Activated CD4-positive, alpha-beta T cell treated with anti-CD3 and anti-CD28 coated beads, Interleukin-2, amount 50 U/mL, for 1 hour (primary cell): ENCODE results near the gene TFCP2.

ENCODE experiments used
- DNase-seq: peaks from one replicate; pipeline ENCODE4 v3.0.0-alpha.2; 2020

Gene TFCP2

DNA sequence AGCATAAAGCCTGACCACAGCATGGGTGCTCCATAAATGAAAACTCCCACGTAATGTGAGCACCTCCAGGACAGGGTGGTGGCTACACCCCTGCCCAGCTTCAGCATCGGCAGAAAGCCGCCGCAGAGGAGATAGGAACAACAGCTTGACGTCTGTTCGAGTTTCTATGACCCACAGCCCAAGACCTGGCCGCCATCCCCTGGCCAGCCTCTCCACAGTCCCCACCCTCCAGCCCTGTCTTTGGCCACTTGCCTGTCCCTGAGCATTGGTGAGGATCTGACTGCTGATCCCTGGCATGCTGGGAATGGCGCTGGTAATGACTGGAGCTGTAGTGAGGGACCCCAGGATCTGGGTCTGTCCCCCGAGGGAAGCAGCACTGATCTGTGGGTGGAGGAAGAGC, 23.6 kb upstream of the TFCP2 start:
- DNase-seq = no peak

GRCh38 chr12:51195841-51196240, 22.9 kb upstream of the TFCP2 start:
- DNase-seq = no peak

GRCh38 chr12:51192284-51192671, 19.3 kb upstream of the TFCP2 start:
- no peak for DNase-seq

GRCh38 chr12:51191516-51192283, 18.8 kb upstream of the TFCP2 start:
- no peak for DNase-seq

GRCh38 chr12:51190820-51191219, 17.9 kb upstream of the TFCP2 start:
- no peak for DNase-seq

GRCh38 chr12:51189790-51190355, 16.9 kb upstream of the TFCP2 start:
- DNase-seq = no peak

- DNase-seq = no peak
These were observed 15.6 kb upstream of the TFCP2 start for GRCh38 chr12:51188359-51189051.

- no peak for DNase-seq
These were observed 14.5 kb upstream of the TFCP2 start for GRCh38 chr12:51187370-51187987.

DNA sequence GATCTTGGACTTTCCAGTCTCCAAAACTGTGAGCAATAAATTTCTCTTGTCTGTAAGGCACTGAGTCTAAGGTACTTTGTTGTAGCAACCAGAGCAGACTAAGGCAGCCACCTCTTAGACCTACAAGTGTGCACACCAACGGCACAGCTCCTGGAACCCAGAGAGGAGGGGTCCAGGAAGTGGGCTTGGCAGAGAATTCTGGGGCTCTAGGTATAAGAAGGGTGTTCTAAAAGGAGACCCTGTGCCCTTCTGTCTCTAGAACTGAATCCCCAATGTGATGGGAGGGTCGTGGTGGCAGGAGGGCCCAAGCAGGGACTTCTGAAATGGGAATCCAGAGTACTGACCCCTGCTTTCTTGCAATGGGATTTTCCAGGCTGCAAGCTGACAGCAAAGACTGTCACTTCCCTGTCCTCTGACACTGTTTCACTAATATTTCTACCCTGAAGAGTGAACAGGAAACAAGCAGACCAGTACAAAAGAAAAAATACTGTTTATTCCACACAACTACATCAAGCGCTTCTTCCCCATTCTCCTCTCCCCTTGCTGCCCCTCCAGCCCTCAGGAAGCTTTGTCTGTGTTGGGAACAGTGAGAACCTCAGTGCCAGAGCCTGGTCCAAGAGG, 13.6 kb upstream of the TFCP2 start:
- DNase-seq = no peak

- no peak for DNase-seq
These were observed 12.3 kb upstream of the TFCP2 start for GRCh38 chr12:51185171-51185717.

GRCh38 chr12:51183816-51184215, 10.9 kb upstream of the TFCP2 start:
- DNase-seq = no peak

DNA sequence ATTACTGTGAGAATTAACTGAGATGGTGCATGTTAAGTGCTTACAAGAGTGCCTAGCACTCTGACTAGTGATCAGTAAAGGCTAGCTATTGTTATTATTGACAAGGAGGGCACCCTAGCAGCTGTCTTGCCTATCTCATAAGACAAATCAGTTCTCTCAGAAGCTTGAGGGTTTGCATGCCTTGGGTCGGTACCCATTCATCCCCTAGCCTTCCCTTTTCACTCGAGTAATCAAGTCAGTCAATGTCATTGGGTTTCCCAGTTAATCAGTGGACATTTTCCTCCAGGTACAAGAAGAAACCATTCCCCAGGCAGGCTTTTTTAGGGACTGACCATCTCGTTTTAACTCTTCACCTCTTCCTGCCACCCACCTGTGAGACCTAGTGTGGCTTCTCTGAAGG, 10.4 kb upstream of the TFCP2 start:
- no peak for DNase-seq

DNA sequence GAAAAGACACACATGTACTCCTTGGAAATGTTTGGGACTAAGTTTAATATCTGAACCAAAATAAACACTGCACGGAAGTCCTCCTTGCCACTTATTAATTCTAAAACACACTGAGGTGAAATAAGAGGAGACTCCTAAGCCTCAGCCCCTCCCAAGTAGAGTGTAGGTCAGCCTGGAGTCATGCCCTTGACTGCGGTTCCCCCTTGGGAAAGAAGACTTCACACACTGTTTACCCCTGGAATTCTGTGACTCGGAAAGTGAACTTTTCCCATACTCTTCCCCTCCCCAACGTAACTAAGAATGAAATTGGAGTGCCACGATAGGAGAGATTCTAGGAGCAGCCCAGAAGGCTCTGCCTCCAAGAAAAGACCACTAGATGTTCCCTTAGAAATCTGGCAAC, 8.6 kb upstream of the TFCP2 start:
- no peak for DNase-seq

DNA sequence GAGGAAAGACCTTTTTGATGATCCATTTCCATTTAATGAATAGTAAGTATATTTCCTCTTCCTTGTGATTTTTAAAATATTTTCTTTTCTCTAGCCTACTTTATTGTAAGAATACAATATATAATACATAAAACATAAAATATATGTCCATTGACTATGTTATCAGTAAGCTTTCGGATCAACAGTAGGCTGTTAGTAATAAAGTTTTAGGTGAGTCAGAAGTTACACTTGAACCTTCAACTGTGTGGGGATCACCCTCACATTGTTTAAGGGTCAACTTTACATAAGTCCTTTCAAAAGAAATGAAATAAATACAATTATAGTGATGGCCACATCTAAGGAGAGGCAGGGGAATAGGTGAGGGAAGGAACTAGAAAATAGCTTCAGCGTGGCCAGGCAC, 5.0 kb upstream of the TFCP2 start:
- DNase-seq = no peak

DNA sequence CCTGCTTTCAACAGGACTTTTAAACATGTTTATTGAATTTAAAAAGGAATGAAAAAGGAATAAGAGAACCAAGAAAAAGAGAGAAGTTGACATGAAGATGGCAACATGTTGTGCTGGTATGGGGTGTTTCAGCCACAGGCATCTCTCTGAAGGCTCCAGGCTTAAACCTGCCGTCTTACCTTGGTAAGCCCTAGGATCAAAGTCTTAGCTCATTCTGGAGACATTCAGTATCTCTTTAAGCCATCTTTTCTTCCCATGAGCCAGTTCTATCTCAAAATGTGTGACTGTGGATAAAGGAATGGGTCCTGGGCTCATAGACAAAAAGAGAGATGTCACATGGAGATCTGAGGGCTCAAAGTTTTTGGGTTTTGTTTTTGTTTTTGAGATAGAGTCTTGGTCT, 1.6 kb upstream of the TFCP2 start:
- no peak for DNase-seq

GRCh38 chr12:51171884-51172514, 936 bp downstream of the TFCP2 start:
- no peak for DNase-seq

DNA sequence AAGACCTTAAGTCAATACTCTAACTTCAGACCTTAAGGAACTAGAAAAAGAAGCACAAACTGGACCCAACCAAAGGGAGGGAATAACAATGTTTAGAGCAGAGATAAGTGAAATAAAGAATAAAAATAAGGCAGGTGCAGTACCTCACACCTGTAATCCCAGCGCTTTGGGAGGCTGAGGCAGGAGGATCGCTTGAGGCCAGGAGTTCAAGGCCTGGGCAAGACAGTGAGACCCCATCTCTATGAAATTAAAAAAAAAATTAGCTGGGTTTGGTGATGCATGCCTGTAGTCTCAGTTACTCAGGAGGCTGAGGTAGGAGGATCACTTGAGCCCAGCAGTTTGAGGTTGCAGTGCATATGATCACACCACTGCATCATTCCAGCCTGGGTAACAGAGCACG, 9.1 kb downstream of the TFCP2 start:
- DNase-seq = no peak

- DNase-seq = no peak
These were observed 10.7 kb downstream of the TFCP2 start for GRCh38 chr12:51162217-51162616.

DNA sequence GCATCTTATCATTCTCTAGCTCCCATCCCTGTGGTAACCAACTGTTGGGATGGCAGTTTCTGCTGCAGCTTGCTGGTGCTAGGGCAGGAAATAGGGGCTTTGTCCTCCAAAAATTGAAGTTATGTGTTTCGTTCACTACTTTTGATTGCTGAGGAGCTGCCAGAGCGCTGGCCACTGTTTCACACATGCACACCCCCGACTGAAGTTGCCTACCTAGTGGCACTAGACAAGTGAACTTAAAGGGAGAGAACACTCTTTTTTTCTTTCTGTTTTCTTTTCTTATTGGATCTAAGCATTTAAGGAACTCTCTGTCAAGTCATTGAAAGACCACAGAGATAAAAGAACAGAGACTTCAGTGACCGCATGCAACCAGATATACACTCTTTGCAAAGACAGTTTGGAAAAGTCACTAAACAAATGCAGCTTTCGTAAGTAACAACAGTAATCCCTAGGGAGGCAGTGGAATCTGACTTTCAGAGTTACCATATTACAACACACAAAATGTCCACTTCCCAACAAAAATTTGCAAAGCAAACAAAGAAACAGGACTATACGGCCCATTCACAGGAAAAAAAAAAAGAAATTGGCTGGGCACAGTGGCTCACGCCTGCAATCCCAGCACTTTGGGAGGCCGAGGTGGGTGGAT, 12.0 kb downstream of the TFCP2 start:
- no peak for DNase-seq

DNA sequence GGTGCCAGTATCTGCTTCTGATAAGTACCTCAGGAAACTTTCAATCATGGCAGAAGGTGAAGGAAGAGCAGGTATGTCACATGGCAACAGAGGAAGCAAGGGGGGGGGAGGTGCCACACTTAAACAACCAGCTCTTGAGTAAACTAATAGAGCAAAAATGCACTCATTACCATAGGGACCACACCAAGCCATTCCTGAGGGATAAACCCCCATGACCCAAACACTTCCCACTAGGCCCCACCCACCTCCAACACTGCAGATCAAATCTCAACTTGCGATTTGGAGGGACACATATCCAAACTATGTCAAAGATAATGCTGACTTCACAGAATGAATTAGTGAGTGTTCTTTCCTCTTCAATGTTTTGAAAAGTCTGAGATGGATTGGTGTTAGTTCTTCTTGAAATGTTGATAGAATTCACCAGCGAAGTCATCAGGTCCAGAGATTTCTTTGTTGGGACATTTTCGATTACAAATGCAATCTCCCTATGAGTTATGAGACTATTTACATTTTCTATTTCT, 16.6 kb downstream of the TFCP2 start:
- no peak for DNase-seq

GRCh38 chr12:51152953-51153352, 20.0 kb downstream of the TFCP2 start:
- no peak for DNase-seq

DNA sequence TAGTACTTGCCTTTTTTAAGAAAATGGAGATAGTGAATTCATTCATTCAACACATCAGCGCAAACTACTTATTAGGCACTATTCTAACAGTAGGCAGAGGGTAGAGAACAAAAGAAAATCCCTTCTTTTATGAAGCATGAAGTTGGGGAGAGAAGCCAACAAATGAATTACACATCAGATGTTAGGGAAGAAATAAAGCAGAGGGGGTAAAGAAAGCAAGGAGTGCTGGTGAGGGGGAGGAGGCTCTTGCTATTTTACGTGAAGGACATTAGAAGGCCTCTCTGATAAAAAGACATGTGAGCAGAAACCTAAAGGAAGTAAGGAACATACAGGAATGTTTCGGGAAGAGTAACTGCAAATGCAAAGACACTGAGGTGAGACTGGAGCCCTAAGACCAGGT, 22.2 kb downstream of the TFCP2 start:
- no peak for DNase-seq
